HG02763 (cell line): ENCODE results near the gene HES1.
"Not testable (repeated sequence)": the region's sequence is repeated elsewhere in the genome, so short reads cannot be mapped to it uniquely, and the experiment has no call there.

Experiments used
- ATAC-seq: cut with Tn5 transposase; IDR thresholded peaks from one replicate; pipeline ENCODE4 v1.9.1; 2021; ENCODE audit warnings: mild to moderate bottlenecking, moderate library complexity; ENCODE audit not compliant: unreplicated experiment

The HES1 gene

GRCh38 chr3:194139814-194140391 lies 4.0 kb downstream of the HES1 start:
- no peak for ATAC-seq

- no peak for ATAC-seq
Measured at GRCh38 chr3:194140520-194141414, 4.8 kb downstream of the HES1 start.

GRCh38 chr3:194141415-194142155 lies 5.6 kb downstream of the HES1 start:
- ATAC-seq, result peak; percentile 47

GRCh38 chr3:194142156-194142910 lies 6.4 kb downstream of the HES1 start:
- no peak for ATAC-seq

- ATAC-seq, result no peak
Measured at GRCh38 chr3:194145702-194146101, 9.8 kb downstream of the HES1 start.

GRCh38 chr3:194147679-194148078 lies 11.7 kb downstream of the HES1 start:
- no peak for ATAC-seq

- no peak for ATAC-seq
Measured at GRCh38 chr3:194148383-194148782, 12.4 kb downstream of the HES1 start.

- ATAC-seq, result no peak
Measured at GRCh38 chr3:194150252-194150934, 14.4 kb downstream of the HES1 start.

- not testable (repeated sequence) for ATAC-seq
Measured at GRCh38 chr3:194150935-194151302, 15.0 kb downstream of the HES1 start.

- ATAC-seq, result no peak
Measured at GRCh38 chr3:194154346-194154745, 18.4 kb downstream of the HES1 start.

GRCh38 chr3:194156095-194156494 lies 20.1 kb downstream of the HES1 start:
- ATAC-seq, result no peak

GRCh38 chr3:194158942-194159439 lies 23.0 kb downstream of the HES1 start:
- ATAC-seq, result no peak

GRCh38 chr3:194160158-194160557 lies 24.2 kb downstream of the HES1 start:
- ATAC-seq, result no peak

GRCh38 chr3:194161131-194162045 lies 25.4 kb downstream of the HES1 start:
- ATAC-seq, result no peak

- no peak for ATAC-seq
Measured at GRCh38 chr3:194162070-194162678, 26.2 kb downstream of the HES1 start.

GRCh38 chr3:194162817-194163584 lies 27.1 kb downstream of the HES1 start:
- ATAC-seq, result no peak

GRCh38 chr3:194163697-194164096 lies 27.7 kb downstream of the HES1 start:
- ATAC-seq, result no peak

- no peak for ATAC-seq
Measured at GRCh38 chr3:194164861-194165260, 28.9 kb downstream of the HES1 start.
